HG02981 (cell line): Measurements from ENCODE around the gene ZFP92.

Source experiments
- ATAC-seq: cut with Tn5 transposase; IDR thresholded peaks from one replicate; pipeline ENCODE4 v1.9.1; 2021; ENCODE audit warnings: mild to moderate bottlenecking, moderate library complexity; ENCODE audit not compliant: unreplicated experiment

ZFP92 gene

DNA sequence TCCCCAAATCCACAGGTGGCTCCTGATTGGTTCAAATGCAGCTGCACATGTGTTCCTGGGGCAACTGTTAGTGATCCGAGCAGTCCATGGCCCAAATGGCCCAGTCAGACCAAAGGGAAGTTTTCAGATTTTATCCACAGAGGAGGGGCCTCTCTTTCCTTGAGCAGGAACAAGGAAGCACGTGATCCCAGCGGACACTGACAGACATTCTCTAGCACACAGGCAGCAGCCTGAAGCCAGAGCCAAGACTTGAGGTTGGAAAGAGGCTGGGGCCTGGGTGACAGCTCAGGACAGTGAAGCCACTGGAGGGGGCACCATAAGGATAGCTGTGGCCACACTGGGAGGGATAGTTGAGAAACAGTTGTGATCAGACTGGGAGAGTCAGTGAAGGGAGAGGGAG lies 3.5 kb upstream of the ZFP92 start:
- ATAC-seq, result no peak

DNA sequence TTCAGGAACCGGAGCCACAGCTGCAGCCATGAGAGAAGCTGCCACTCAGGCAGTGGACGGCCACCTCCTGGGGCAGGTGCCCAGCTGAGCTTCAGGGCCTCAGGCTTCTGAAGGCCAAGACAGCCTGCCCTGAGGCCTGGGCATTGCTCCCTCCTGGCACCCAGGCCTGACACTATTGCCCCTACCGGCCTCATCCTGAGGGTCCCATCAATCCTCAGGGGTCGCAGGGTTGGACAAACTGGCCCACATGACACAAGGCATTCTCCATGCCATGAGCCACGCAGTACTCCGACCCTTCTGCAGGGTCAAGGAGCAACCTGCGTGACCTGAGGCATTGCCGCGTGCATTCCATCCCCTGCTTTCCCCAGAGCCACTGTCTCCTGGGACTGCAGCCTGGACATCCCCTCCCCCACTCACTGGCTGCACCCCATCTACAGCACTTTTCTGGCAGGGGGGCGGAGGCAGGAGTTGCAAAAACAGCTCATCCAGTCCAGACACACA lies 3.0 kb upstream of the ZFP92 start:
- ATAC-seq, result no peak

DNA sequence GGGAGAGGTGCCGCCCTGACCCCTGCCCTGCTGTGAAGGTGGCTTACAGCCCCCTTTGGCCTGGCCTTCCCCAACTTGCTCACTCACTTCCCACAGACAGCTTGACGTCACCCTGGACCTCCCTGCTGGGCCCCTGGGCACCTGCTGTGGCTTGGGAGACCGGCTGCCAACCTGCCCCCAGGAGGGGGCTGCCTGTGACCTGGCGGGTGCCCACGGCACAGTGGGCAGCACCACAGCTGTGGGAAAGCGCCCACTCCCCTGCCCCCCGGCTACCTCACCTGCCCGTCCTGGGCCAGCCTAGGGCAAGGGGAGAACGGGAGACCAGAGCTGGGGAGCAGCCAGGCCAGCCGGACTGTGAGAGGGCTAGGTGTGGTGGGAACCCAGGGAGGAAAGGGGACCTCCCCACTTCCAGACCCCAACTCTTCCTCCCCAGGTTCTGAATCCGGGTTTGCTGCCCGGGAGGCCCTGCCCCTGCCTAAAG lies 2.4 kb upstream of the ZFP92 start:
- no peak for ATAC-seq

DNA sequence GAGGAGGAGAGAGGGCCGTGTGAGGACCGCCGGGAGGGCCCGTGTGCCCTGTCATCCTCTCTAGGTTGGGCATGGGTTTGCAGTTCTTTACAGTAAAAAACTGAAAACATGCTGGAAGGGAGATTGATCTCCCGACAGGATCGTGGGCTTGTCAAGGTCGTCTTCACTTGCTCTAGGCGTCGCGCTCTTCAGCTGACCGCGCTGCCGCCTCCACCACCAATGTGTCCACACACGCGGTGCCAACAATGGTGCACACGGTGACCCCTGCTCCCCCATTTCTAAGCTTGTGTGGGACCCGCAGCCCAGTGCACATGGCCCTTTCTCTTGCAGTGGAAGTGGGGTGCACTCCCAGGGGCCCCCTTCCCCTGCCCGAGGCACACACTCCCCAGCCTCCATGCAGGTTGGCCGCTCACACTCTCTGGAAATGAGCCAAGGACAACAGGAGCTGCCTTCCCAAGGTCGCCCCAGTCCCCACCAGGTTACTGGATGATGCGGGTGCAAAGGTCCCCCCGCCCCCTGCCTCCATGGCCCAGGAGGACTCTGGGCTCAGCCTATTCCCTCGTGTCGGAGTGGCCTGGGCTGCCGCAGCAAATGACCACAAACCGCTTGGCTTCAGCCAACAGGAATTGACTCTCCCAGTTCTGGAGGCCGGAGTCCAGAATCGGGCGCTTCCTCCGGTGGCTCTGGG lies 1.7 kb upstream of the ZFP92 start:
- ATAC-seq, result no peak

DNA sequence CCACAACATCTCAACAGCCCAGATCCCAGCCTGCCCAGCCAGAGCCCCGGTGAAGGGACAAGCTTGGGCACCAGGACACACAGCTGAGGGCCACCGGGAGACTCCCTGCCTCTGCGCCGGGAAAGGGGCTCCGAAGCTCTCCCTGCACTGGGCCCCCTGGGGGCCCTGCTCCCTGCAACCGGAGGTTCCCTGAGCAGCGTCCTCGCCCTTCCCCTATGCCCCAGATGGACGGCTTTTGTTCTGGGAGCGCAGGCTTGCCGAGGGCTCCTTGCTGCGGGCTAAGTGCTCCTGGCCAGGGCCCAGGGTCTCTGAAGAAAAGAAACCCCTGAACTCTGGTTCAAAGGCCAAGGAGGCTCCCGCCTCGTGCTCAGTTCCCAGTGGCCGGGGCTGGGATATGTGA lies 899 bp upstream of the ZFP92 start:
- ATAC-seq, result no peak

DNA sequence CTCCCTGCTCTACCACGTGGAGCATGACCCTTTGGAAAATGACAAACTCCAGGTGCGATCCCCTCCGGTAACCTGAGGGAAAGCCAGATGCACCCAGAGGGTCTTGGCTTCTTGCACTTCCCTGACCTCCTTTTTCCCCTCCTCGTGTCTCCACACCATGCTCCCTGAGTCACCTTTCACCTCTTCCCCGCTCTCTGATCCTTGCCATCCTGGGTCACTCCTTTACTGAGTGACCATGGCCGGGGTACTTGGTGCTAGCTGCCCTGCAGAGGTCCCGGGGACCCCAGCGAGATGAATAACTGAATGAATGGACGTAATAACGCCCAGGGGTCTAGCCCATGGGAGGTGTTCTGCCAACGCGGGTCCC lies 401 bp upstream of the ZFP92 start:
- no peak for ATAC-seq

DNA sequence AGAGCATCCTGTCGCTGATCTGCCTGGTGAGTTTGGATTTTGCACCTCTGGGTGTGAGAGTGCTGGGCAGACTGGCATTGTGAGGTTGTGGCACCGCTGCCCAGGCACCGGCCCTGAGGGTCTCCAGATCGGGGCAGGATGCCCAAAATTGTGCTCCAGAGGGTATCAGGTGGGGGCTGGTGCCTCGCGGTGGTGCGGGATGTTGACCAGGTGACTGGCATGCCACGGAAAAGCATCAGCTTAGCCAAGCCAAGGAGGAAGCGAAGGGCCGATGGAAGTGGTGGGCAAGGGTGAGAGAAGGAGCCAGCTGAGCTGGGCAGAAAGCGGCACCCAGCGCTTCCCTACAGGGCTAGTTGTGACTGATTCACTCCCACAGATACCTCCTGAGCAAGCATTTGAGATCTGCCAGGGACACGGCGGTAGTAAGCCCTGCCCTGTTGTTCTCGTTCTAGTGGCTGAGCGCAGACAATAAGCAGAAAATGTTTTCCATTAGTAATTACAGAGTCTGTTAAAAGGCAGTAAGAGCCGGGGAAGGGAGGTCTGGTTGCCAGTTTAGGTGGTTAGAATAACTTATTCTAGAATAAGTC lies 809 bp downstream of the ZFP92 start:
- no peak for ATAC-seq

DNA sequence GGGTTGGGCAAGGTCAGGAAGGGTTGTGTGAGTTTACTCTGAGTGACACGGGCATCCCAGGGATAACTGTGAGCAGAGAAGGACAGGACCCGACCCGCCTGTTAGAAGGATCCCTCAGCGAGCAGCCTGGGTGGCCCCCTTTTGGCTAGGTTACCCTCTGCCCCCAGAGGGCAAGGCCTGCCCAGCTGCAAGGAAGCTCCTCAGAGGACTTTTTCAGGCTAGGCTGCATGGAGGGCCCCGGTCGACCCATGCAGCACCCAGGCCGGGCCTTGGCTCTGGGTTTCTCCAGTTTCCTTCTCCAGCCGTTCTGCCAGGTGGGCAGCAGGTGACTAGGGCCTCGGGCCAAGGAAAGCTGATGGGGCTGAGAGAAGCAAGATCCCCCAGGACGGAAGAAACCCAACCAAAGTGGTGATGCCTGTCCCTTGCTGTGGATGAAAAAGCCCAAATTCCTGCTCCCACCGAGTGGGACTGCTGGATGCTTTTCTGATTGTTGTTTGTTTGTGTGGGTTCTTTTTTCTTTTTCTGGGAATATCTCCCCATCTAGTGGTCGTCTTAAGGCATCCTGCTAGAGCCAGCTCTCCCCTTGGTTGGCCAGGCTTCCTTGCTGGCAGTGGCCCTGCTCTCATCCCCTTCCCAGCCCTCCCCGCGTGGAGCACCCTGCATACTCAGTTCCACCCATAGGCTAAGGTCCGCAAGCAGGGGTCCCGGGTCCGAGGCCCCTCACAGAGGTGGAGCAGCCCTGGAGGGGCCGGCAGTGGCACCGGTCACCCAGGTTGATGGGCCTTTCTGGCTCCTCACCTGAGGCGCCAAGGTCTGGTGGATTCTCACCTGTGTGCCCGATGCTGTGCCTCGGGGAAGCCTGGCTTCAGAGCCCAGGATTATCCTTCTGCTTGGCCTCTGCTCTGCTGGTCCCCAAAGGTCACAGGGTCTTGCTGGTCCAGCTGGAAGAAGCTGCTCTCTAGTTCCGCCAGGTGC lies 1.8 kb downstream of the ZFP92 start:
- no peak for ATAC-seq

DNA sequence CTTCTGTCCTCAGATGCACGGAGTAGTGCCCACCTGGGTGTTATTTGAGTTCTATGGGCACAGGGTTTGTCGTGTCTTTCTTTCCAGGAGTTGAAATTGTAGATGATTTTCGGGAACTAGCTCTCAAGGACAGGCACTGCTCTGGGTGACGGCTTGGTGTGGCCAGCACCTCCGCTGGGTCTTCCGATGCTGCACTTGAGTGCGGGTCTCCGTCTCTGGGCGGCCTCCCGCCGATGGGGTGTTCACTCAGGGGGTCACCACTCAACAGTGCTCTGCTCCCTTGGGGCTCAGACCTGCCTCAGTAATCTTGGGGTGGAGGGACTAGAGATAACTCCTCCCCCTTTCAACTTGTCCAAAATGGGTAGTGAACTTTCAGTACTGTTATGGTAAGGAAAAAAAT lies 2.5 kb downstream of the ZFP92 start:
- ATAC-seq, result no peak

DNA sequence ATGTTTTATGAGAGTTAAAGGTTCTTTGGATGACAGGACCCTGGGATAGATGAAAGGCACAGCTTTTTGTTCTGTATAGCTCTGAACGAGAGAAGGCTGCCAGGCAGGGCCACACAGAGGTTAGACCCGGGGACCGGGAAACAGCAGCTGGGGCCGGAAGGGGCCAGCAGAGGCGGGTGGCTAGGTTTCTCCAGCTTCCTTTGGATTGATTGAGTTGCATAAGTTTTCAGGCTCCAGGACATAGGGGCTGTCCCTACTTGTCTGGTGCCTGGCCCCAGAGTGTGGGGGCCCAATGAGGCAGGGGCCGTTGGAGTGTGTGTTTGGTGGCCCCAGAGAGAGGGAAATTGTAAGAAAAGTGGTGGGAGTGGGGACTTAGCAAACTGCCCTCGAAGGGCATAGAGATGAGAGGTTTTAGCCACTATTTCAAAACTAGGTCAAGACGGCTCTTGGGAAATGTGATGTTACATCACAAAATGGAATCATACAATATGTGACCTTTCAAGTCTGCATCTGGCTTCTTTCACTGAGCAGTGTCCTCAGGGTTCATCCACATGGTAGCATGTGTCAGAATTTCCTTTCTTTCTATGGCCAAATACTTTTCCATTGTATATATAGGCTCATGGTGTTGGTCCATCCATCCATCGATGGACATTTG lies 3.7 kb downstream of the ZFP92 start:
- ATAC-seq, result no peak

DNA sequence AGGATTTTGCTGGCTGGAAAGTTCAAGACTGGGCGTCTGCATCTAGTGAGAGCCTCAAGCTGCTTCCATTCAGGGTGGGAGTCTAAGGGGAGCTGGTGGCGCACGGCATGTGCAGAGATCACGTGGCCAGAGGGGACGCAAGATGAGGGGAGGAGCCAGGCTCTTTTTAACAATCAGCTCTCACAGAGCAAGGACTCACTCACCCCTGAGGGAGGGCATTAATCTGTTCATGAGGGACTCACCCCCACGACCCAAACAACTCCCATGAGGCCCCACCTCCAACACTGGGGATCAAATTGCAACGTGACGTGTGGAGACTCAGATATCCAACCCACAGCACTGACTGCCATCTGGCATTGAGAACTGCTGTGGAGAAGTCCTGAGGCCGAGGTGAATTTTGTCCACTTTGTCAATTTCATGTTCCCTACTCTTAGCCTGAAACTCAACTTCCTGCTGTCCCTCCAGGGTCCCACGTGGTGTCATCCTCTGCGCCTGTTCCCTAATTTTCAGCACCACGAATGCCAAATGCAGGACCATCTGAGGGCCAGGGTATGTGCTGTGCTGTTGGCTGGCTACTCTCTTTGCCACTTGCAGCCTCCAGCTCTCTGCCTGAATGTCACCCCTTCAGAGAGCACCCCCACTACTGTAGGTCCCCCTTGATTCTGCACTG lies 5.6 kb downstream of the ZFP92 start:
- no peak for ATAC-seq

DNA sequence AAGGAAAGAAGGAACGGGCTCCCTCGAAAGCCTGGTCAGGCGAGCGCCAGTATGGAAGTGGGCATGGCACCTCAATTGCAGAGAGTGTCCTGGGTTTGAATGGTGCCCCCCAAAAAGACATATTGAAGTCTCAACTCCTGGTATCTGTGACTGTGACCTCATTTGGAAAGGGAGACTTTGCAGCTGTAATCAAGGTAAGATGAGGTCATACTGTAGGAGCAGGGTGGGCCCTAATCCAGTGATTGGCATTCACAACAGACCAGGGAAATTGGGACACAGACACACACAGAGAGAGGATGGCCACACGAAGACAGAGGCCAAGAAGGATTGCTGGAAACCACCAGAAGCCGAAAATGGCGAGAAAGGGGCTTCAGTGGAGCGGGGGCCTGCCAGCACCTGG lies 6.4 kb downstream of the ZFP92 start:
- no peak for ATAC-seq

DNA sequence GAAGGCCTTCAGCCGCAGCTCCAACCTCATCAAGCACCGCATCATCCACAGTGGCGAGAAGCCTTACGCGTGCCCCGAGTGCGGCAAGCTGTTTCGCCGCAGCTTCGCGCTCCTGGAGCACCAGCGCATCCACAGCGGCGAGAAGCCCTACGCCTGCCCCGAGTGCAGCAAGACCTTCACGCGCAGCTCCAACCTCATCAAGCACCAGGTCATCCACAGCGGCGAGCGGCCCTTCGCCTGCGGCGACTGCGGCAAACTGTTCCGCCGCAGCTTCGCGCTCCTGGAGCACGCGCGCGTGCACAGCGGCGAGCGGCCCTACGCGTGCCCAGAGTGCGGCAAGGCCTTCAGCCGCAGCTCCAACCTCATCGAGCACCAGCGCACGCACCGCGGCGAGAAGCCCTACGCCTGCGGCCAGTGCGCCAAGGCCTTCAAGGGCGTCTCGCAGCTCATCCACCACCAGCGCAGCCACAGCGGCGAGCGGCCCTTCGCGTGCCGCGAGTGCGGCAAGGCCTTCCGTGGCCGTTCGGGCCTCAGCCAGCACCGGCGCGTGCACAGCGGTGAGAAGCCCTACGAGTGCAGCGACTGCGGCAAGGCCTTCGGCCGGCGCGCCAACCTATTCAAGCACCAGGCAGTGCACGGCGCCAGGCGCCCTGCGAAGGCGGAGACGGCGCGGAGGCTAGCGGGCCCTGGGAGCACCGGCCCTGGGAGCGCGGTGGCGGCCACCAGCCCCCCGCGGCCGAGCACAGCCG lies 9.8 kb downstream of the ZFP92 start:
- ATAC-seq, result no peak

DNA sequence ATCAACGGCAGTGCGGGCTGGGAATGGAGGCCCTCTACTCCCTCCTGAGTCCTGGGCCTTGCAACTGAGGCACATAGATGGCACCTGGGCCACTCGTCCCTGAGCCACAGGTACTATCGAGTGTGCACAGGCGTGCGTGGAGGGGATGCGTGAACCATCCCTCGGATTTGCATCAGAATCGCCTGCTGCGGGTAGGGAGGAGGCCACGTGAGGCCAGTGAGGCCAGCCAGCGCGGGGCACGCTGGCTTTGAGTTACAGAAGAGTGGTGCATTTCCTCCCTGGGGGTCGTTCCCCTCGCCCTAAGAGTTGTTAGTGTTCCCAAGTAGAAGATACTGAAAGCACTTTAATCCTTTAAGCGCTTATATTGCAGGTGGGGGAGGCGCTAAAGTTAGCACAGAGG lies 10.6 kb downstream of the ZFP92 start:
- no peak for ATAC-seq

DNA sequence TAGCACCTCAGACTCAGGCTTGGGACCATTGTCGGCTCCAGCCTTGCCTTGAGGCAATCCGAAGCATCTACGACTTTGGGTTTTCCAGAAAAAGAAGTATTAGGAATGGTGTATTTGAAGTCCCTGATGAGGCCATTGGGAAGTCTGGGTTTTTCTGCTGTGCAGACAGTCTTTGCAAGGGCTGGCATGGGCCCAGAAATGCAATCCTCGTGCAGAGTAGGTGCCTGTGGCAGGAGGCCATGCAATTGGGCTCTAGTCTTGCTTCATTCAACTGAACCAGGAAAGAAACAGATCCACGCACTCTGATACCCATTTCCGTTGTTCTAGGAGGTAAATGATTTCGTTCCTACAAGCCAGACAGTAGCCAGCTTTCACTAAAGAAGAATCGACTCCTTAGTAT lies 12.4 kb downstream of the ZFP92 start:
- no peak for ATAC-seq

DNA sequence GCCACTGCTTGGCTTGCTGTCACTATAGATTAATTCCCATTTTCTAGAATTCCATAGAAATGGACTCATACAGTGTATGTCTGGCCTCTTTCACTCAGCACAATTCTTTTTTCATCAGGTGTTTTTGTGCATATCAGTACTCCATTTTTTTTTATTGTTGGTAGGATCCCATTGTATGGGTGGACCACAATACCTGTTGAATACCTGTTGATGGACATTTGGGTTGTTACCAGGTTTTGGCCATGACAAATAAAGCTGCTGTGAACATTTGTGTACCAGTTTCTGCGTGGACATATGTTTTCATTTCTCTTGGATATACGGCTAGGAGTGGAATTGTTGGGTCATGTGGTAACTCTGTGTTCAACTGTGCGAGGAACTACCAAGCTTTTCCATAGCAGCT lies 14.9 kb downstream of the ZFP92 start:
- no peak for ATAC-seq

DNA sequence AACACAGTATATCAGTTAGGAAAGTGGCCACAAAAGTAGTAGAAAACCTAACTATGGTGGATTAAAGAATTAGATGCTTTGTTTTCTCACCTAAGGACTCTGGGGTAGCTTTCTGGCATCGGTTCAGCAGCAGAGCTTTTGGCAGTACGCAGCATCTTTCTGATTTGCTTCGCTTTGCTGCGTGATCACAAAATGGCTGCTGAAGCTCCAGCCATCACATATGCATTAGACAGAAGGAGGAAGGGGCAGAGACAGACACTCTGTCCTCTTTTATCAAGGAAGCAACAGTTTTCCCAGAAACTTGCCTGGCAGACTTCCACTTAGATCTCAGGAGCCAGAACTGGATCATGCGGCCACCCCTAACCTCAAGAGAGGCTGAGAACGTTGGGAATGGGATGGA lies 19.5 kb downstream of the ZFP92 start:
- ATAC-seq, result no peak

DNA sequence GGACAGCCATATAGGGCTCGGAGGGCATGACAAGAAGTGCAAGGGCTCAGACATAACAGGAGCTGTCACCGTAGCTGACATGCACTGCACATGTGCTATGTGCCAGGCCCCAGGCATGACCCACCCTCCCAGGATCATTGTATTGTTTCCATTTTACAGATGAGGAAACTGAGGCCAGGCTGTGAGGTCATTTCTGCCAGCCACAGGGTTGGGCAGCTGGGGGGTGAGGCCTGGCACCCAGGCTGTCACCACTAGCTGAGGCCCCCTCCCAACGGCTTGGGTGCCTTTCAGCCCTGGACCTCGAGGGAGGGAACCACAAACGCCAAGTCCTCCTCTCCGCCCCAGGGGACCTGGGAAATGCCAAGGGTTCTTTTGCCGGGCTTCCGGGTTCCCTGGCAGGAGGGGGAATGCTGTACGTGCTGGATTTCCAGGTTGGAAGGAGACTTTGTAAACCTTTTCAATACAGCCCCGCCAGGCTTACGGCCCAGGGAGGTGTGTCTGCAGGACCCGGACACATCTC lies 21.9 kb downstream of the ZFP92 start:
- no peak for ATAC-seq

DNA sequence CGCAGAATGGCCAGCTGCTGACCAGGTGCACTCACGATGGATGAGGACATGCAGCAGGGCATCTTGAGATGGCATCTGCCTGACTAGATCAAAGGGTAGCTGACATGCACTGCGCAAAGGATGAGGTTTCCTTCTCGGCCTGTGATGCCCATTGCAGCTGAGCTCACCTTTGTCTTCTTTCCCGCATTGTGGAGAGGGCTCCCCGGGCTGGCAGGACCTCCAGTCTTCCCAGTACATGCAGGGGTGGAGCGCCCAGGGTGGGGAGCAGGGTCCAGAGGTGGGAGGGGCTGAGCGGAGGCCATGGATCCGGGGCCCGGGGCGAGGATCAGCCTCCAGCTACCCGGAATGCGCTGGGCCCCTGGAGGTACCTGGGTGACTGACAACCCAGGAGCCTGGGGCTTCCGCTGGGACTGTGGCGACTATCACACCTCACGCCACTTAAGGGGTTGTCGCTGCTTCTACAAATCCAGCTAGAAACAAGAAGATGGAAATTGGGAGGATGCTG lies 22.6 kb downstream of the ZFP92 start:
- ATAC-seq, result no peak
